ENCODE measurements around the gene RSPRY1.

Gene RSPRY1

DNA sequence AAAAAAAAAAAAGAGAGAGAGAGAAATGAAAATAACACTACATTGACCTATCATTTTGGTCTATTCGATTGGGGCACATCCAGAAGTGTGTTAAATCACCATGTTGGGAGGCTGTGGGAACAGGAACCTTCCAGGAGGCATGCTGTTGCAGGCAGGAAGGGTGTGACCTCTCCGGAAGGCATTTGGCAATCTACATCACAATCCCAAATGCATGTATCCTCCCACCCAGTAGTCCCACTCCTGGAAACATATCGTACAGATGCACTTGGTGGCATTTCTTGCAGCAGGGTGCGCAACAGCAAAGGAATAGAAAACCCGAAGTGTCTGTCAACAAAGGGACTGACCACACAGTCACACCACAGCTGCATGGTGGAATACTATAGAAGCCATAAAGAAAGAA lies 90.5 kb downstream of the RSPRY1 start:
- no peaks in the 10 kb centered on the region for H3K4me1 ChIP-seq (ENCODE audit: control insufficient read depth, low read length)
- H3K27me3 ChIP-seq (ENCODE audit: control insufficient read depth, low read length) = peaks cover 8% of the 10 kb centered on the region; the same call in 1 of the 2 replicates
- H3K4me2 ChIP-seq (ENCODE audit: low read length) = no peak overlapping the region

DNA sequence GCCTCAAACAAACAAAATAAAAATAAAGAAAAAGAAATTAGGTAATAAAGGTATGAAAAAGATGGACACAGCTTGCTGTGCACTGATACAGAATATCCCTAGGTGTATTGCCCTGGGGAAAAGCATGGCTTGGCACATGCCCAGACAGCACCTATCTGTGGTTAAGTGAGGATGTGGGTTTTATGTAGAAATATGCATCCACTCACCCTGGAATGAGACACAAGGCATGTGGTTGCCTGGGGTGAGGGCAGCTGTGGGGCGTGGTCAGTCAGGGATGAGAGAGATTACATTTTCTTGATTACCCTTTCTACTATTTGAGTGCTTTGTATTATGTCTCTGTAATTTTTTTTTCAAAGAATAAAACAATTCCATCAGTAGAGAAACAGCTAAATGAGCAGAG lies 91.5 kb downstream of the RSPRY1 start:
- H3K4me2 ChIP-seq (ENCODE audit: low read length) = no peak overlapping the region
- no peaks in the 10 kb centered on the region for H3K79me2 ChIP-seq (ENCODE audit: control insufficient read depth, low read length)

More for the DNA sequence above, 90.5 kb downstream of the RSPRY1 start:
- Histone ChIP-seq H3K9me3 (ENCODE audit: control insufficient read depth, insufficient read depth, low read length) (no peaks in the 10 kb centered on the region), H3K4me3 (ENCODE audit: low read length) (no peak overlapping the region), H3K9me2 (replicated peaks; ENCODE audit: control insufficient read depth, low read length) (no peaks in the 10 kb centered on the region), H3F3A (ENCODE audit: control insufficient read depth, insufficient read depth) (no peaks in the 10 kb centered on the region), H3K79me2 (ENCODE audit: control insufficient read depth, low read length) (no peaks in the 10 kb centered on the region), H4K20me1 (ENCODE audit: control insufficient read depth, insufficient read depth, low read depth, low read length) (no peaks in the 10 kb centered on the region), H3K36me3 (ENCODE audit: control insufficient read depth, low read length) (no peaks in the 10 kb centered on the region), H3K27ac (ENCODE audit: low read depth, low read length) (no peak overlapping the region)
- TF ChIP-seq, protein P1, sequence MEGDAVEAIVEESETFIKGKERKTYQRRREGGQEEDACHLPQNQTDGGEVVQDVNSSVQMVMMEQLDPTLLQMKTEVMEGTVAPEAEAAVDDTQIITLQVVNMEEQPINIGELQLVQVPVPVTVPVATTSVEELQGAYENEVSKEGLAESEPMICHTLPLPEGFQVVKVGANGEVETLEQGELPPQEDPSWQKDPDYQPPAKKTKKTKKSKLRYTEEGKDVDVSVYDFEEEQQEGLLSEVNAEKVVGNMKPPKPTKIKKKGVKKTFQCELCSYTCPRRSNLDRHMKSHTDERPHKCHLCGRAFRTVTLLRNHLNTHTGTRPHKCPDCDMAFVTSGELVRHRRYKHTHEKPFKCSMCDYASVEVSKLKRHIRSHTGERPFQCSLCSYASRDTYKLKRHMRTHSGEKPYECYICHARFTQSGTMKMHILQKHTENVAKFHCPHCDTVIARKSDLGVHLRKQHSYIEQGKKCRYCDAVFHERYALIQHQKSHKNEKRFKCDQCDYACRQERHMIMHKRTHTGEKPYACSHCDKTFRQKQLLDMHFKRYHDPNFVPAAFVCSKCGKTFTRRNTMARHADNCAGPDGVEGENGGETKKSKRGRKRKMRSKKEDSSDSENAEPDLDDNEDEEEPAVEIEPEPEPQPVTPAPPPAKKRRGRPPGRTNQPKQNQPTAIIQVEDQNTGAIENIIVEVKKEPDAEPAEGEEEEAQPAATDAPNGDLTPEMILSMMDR (IDR thresholded peaks at IDR 0.05; ENCODE audit: low read depth, low read length, poor library complexity, severe bottlenecking) = no peak
- no peak for TF ChIP-seq EZH2phosphoT487 (IDR thresholded peaks at IDR 0.05; ENCODE audit: borderline replicate concordance, low read length)

DNA sequence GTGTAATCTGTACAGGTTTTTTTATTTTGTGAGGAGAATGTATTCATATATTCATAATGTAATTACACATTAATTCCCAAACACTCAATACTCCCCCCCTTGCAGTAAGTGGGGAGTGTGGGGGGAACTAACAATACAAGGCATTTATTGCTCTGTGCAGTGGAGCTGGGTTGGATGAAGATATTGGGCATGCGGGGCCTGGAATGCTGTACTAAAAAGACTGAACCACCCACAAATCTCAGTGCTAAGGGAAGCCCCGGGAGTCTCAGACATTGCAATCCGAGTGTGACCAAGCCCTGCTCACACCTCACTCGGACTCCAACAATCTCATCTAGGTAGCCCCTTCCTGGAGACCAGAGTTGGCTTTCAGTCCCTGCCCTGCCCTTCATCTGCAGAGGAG lies 92.4 kb downstream of the RSPRY1 start:
- no peaks in the 10 kb centered on the region for H4K20me1 ChIP-seq (ENCODE audit: control insufficient read depth, insufficient read depth, low read depth, low read length)
- H3K4me3 ChIP-seq (ENCODE audit: low read length) = no peak overlapping the region
- TF ChIP-seq EZH2phosphoT487 (IDR thresholded peaks at IDR 0.05; ENCODE audit: borderline replicate concordance, low read length) = no peak
- TF ChIP-seq, protein P1 (IDR thresholded peaks at IDR 0.05; ENCODE audit: low read depth, low read length, poor library complexity, severe bottlenecking) = no peak
- no peaks in the 10 kb centered on the region for H3K9me2 ChIP-seq (replicated peaks; ENCODE audit: control insufficient read depth, low read length)
- H3K4me1 ChIP-seq (ENCODE audit: control insufficient read depth, low read length) = no peaks in the 10 kb centered on the region
- no peaks in the 10 kb centered on the region for H3K36me3 ChIP-seq (ENCODE audit: control insufficient read depth, low read length)
- H3K27ac ChIP-seq (ENCODE audit: low read depth, low read length) = no peak overlapping the region
- no peaks in the 10 kb centered on the region for H3K79me2 ChIP-seq (ENCODE audit: control insufficient read depth, low read length)
- H3K9me3 ChIP-seq (ENCODE audit: control insufficient read depth, insufficient read depth, low read length) = no peaks in the 10 kb centered on the region
- H3K27me3 ChIP-seq (ENCODE audit: control insufficient read depth, low read length) = peaks cover 19% of the 10 kb centered on the region
- H3F3A ChIP-seq (ENCODE audit: control insufficient read depth, insufficient read depth) = no peaks in the 10 kb centered on the region
- no peak overlapping the region for H3K4me2 ChIP-seq (ENCODE audit: low read length)

More for the DNA sequence above, 91.5 kb downstream of the RSPRY1 start:
- Histone ChIP-seq H3K9me3 (ENCODE audit: control insufficient read depth, insufficient read depth, low read length) (no peaks in the 10 kb centered on the region), H4K20me1 (ENCODE audit: control insufficient read depth, insufficient read depth, low read depth, low read length) (no peaks in the 10 kb centered on the region), H3F3A (ENCODE audit: control insufficient read depth, insufficient read depth) (no peaks in the 10 kb centered on the region), H3K4me3 (ENCODE audit: low read length) (no peak overlapping the region), H3K27ac (ENCODE audit: low read depth, low read length) (no peak overlapping the region), H3K27me3 (ENCODE audit: control insufficient read depth, low read length) (peaks cover 10% of the 10 kb centered on the region), H3K36me3 (ENCODE audit: control insufficient read depth, low read length) (no peaks in the 10 kb centered on the region), H3K4me1 (ENCODE audit: control insufficient read depth, low read length) (no peaks in the 10 kb centered on the region), H3K9me2 (replicated peaks; ENCODE audit: control insufficient read depth, low read length) (no peaks in the 10 kb centered on the region)
- TF ChIP-seq, protein P1 (IDR thresholded peaks at IDR 0.05; ENCODE audit: low read depth, low read length, poor library complexity, severe bottlenecking) = no peak

All from DOHH2 (cell line).